Kidney (tissue), 14 donors: ENCODE results near the gene SH3D21. TPM values are rescaled to one million over a fixed set of nuclear protein-coding genes. Genes with fewer than 3 reads are reported as not detected.

ENCODE experiments used
- DNase-seq, 5 donors: peaks; one replicate each; pipeline ENCODE4 v3.0.0-alpha.2; 2013 to 2020
- FAIRE-seq: peaks from 2 replicates; lab custom pipeline; 2012; peaks lifted over from hg19 to GRCh38; lab: Jason Lieb, UNC
- H3K27ac ChIP-seq, 2 donors: one replicate each; pipeline ENCODE4 v1.7.0; 2013; ENCODE audit warnings: low read depth in 2 of 2, low read length in 2 of 2, inconsistent platforms in 1 of 2
- H3K27me3 ChIP-seq: one replicate; pipeline ENCODE4 v1.7.1; 2013; ENCODE audit warnings: low read length, inconsistent platforms; ENCODE audit not compliant: control insufficient read depth, insufficient read depth
- H3K36me3 ChIP-seq, 3 donors: one replicate each; pipeline versions ENCODE4 v1.7.0 to v1.7.1; 2013; ENCODE audit warnings: low read length in 3 of 3, control low read depth in 1 of 3, inconsistent platforms in 1 of 3; ENCODE audit not compliant: insufficient read depth in 3 of 3, control insufficient read depth in 2 of 3
- H3K4me1 ChIP-seq, 3 donors: one replicate each; pipeline versions ENCODE4 v1.7.0 to v1.7.1; 2013; ENCODE audit warnings: low read length in 3 of 3, inconsistent platforms in 1 of 3, low read depth in 1 of 3; ENCODE audit not compliant: control insufficient read depth in 2 of 3, insufficient read depth in 2 of 3
- H3K4me3 ChIP-seq, 3 donors: one replicate each; pipeline versions ENCODE4 v1.7.0 to v1.8.1; 2013; ENCODE audit warnings: low read length in 3 of 3, control low read depth in 1 of 3, inconsistent platforms in 1 of 3
- H3K9ac ChIP-seq, 3 donors: one replicate each; pipeline versions ENCODE4 v1.7.0 to v1.7.1; 2013; ENCODE audit warnings: low read length in 3 of 3, control low read depth in 1 of 3, inconsistent platforms in 1 of 3
- H3K9me3 ChIP-seq, 3 donors: one replicate each; pipeline versions ENCODE4 v1.7.0 to v1.7.1; 2013; ENCODE audit warnings: low read length in 3 of 3, control low read depth in 1 of 3, inconsistent platforms in 1 of 3; ENCODE audit not compliant: control insufficient read depth in 2 of 3, insufficient read depth in 1 of 3
- intact Hi-C: fragments of 100-400 bp; cut with DNase I; formaldehyde crosslinking; loops from one replicate; pipeline ENCODE4 v1.11.1; 2022
- polyA plus RNA-seq: library from polyadenylated mRNA; stranded (reverse); fragments of 350-450 nt; fragmentation: Illumina TruSeq; extraction: RNeasy Lipid Tissue Mini Kit (QIAGEN cat#74804); gene quantifications from one replicate; pipeline ENCODE4 v1.2.3, GENCODE V29; 2014; ENCODE audit warnings: low read depth, low replicate concordance; ENCODE audit not compliant: insufficient read depth
- total RNA-seq: library from RNA; stranded (reverse); fragmentation: NEBNext Ultra II Directional; extraction: Animal tissue kit (Norgen Biotek cat#: 25700); gene quantifications from one replicate; pipeline ENCODE4 v1.2.1, GENCODE V29; 2021
- TF ChIP-seq, protein P1 (sequence below): IDR thresholded peaks from 3 replicates; pipeline ENCODE4 v1.5.1; 2012; ENCODE audit warnings: mild to moderate bottlenecking, moderate library complexity, borderline replicate concordance; ENCODE audit not compliant: insufficient read depth; ENCODE audit errors: extremely low read depth
- donor health status: control.
- donor health status: control.
- donor health status: control.
- donor health status: control.
- donor health status: control.
- donor health status: DM: yes; HTN: yes; CAD: no.
- donor health status: Normal renal cell carcinoma (clear cell type).

Gene SH3D21
- total and polyA plus RNA-seq, 2 donors from 2014 or later = 5.7 to 33.4 TPM

DNA sequence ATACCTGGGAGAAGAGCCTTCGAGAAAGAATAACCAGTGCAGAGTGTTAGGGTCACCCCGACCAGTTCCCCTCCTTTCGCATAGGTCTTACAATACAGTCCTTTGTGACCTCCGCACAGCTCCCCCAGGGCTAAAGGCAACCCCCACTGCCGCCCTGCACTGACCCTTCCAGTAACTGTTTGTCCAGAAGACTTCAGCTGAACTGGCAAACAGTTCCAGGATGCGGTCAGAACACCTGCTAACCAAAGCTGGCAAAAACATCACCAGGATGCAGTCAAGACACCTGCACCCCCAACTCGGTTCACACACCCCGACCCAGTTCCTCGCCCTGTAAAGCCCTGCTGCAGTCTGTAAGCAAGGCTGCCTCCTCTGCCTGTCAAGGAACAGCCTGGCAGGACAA, 23.6 kb downstream of the SH3D21 start:
- H3K4me1 ChIP-seq = peaks cover 3 to 9% (median 5%) of the 10 kb centered on the region in 3 donors
- H3K4me3 ChIP-seq = no peak overlapping the region
- TF ChIP-seq, protein P1, sequence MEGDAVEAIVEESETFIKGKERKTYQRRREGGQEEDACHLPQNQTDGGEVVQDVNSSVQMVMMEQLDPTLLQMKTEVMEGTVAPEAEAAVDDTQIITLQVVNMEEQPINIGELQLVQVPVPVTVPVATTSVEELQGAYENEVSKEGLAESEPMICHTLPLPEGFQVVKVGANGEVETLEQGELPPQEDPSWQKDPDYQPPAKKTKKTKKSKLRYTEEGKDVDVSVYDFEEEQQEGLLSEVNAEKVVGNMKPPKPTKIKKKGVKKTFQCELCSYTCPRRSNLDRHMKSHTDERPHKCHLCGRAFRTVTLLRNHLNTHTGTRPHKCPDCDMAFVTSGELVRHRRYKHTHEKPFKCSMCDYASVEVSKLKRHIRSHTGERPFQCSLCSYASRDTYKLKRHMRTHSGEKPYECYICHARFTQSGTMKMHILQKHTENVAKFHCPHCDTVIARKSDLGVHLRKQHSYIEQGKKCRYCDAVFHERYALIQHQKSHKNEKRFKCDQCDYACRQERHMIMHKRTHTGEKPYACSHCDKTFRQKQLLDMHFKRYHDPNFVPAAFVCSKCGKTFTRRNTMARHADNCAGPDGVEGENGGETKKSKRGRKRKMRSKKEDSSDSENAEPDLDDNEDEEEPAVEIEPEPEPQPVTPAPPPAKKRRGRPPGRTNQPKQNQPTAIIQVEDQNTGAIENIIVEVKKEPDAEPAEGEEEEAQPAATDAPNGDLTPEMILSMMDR = no peak
- H3K27ac ChIP-seq = no peak overlapping the region
- no peak for FAIRE-seq
- H3K27me3 ChIP-seq = no peaks in the 10 kb centered on the region
- H3K36me3 ChIP-seq = no peaks in the 10 kb centered on the region
- intact Hi-C loops = no loop called here
- no peak overlapping the region for H3K9ac ChIP-seq
- no peaks in the 10 kb centered on the region for H3K9me3 ChIP-seq
- DNase-seq = no peak

- DNase-seq (no peak), FAIRE-seq (no peak)
- TF ChIP-seq, protein P1 = no peak
- Histone ChIP-seq H3K27me3 (no peaks in the 10 kb centered on the region), H3K36me3 (no peaks in the 10 kb centered on the region), H3K9ac (no peak overlapping the region), H3K27ac (no peak overlapping the region), H3K9me3 (no peaks in the 10 kb centered on the region), H3K4me3 (no peak overlapping the region), H3K4me1 (peaks cover 0 to 9% (median 3%) of the 10 kb centered on the region in 3 donors)
- intact Hi-C loops = no loop called here
Measured at GRCh38 chr1:36330940-36331339, 24.8 kb downstream of the SH3D21 start.

DNA sequence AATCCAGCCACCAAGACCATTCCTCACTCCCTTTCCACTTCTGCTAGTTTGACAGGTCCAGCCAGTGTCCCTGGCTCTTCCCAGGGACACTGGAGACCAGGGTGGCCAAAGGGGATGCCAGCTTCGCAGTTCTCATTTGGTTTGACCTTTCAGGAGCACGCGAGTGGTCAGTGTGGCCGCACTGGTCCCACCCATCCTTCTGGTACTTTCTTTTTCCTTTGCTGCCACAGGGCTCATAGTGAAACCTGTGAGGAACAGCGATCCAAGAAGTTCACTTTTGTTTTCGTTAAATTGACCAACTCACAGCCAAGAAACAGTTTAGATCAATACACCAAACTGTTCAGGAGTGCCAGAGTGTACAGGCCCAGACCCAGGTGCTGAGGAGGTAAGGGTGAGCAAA, 31.7 kb downstream of the SH3D21 start:
- no peak overlapping the region for H3K27ac ChIP-seq
- TF ChIP-seq, protein P1 = no peak
- peaks cover 0 to 4% (median 2%) of the 10 kb centered on the region in 3 donors for H3K36me3 ChIP-seq
- intact Hi-C loops = no loop called here
- H3K4me3 ChIP-seq = no peak overlapping the region
- no peak for FAIRE-seq
- peaks cover 0 to 17% (median 0%) of the 10 kb centered on the region in 3 donors for H3K4me1 ChIP-seq
- no peak for DNase-seq
- H3K27me3 ChIP-seq = no peaks in the 10 kb centered on the region
- H3K9ac ChIP-seq = no peak overlapping the region
- H3K9me3 ChIP-seq = no peaks in the 10 kb centered on the region

DNA sequence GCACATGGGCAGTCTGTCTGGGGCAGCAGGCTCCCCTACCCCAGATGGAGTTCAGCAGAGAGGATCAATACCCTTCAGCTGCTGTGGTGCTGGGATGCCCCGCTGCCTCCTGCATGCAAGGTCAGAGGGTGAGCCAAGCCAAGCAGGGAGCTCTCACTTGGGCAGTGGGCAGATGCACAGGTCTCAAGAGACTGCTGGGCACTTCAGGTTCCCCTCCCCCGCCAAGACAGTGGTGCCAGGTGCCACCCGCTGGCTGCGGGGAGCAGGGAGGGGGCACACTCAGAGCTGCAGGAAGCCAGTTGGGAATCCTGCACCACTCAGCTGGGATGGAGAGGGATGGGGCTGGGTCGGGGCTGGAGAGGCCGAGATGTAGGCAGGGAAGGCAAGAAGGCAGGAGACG, 33.0 kb downstream of the SH3D21 start:
- intact Hi-C loops = no loop called here
- peaks cover 0 to 12% (median 2%) of the 10 kb centered on the region in 3 donors for H3K36me3 ChIP-seq
- FAIRE-seq (no peak), DNase-seq (peak in 1 of 5 donors; percentile 29)
- no peak overlapping the region for H3K4me3 ChIP-seq
- no peak overlapping the region for H3K27ac ChIP-seq
- TF ChIP-seq, protein P1 = no peak
- H3K27me3 ChIP-seq = no peaks in the 10 kb centered on the region
- no peaks in the 10 kb centered on the region for H3K9me3 ChIP-seq
- H3K4me1 ChIP-seq = peaks cover 0 to 17% (median 0%) of the 10 kb centered on the region in 3 donors
- H3K9ac ChIP-seq = no peak overlapping the region
